ENCODE results near the gene CDKAL1. TPM values are rescaled to one million over a fixed set of nuclear protein-coding genes. Genes with fewer than 3 reads are reported as not detected.

CDKAL1 gene
- total and polyA plus RNA-seq, 2 of the 8 experiments (the other 6 are each of a cell fraction or from before 2014, with no cell fraction given) = 8.4 to 24.6 TPM

- TF ChIP-seq BRCA1 (IDR thresholded peaks at IDR 0.05; ENCODE audit: low read depth, low read length) (no peak), PHF8 (conservative IDR thresholded peaks at IDR 0.05; ENCODE audit: low read depth, low read length) (no peak), CBX5 (IDR thresholded peaks at IDR 0.05; ENCODE audit: low read depth, low read length) (no peak), SIRT6 (IDR thresholded peaks at IDR 0.05; ENCODE audit: low read length) (no peak)
These were observed 527.6 kb downstream of the CDKAL1 start (continued) for GRCh38 chr6:21061892-21062291.

Data from H1 (cell line).